Cerebellar nuclear complex (tissue), 1 donor: ENCODE data around the gene OR52E4.

ENCODE experiments used
- DNase-seq, 2 experiments: peaks; one replicate each; lab custom pipeline; 2025; lab: John Stamatoyannopoulos, UW

The OR52E4 gene

DNA sequence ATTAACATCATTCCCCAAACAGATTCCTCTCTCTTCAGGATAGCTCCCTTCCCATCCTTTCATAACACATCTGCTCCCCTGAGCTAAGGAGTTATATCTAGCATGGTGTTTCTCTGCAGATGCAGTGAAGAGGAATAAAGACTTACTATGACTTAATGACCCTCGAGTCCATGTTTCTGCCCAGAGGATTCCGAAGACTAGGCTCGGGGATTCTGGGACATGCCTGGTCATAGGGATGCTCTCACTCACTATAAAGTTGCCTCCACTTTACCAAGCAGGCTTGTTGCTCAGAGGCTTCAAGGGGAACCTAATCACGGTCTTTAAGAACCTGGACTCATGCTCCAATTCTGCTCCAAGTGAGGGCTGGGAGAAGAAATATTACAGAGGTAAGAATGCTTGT lies at the start of gene OR52E4:
OR52E4 (plus strand) TSS at position 301 of the 400 bp plus-strand sequence. CDS start 3,664 bp downstream, outside the sequence.
- no peak for DNase-seq

DNA sequence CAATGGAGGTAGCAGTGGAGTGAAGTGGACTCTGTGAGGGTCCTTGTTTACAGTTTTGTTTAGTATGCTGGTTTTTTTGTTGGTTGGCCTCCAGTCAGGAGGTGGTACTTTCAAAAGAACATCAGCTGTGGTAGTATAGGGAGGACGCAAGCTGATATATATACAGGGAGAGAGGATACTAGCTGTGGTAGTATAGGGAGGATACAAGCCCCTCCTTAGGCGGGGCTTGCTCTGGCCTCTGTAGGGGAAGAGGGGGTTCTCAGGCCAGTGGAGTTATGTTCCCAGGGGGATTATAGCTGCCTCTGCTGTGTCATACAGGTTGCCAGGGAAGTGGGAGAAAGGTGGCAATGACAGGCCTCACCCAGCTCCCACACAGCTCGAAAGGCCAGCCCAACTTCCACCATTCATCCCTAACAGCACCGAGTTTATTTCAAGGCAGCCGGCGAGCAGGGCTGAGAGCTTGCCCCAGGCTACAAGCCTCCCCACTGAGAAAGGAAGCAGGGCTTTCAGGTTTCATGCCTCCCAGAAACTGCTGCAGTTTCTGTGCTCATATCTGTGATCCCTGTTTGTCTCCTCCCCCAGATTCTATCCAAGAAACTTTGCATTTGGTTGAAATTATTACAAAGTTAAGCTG lies 49.1 kb upstream of the OR52E4 start:
- DNase-seq: no peak

DNA sequence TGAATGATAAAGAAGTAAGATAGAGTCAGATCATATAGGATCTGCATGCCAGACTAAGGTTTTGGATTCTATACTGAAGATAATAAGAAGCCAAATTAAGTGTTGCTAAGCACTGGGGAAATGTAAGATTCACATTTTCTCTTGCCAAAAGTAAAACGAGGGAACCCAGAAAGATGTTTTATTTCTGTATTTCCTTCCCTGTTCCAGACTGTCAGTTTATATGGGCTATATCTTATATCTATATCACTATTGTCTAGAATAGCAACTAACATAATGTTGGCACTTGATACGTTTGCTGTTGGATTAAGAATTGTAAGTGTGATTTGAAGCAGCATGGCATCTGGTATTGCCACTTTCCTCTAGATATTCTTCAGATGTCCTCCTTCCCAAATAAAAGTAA lies 47.0 kb upstream of the OR52E4 start:
- no peak for DNase-seq

DNA sequence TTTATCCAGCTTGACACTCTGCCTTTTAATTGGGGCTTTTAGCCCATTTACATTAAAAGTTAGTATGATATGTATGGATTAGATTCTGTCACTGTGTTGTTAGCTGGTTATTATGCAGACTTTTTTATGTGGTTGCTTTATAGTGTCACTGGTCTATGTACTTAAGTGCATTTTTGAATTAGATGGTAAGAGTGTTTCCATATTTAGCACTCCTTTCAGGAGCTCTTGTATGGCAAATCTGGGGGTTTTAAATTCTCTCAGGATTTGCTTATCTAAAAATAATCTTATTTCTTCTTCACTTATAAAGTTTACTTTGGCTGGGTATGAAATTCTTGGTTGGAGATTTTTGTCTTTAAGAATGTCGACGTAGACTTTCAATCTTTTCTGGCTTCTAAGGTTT lies 42.7 kb upstream of the OR52E4 start:
- no peak for DNase-seq

DNA sequence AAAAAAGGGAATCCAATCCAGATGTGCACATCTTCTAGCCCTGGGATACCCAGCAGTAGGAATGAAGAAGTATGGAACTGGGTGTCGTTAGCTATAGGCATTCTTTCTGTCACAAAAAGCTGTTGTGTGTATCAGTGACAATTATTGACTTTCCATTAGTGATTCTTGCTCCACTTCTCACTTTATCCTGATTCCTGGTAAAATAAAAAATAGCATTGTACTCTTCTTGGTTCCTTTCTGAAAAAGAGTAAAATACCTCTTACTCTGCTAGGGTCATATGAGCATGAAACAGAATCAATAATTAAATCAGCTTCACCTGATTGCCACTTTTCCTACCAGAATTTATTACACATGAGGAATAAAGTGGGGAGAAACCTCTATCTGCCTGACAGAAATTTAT lies 38.6 kb upstream of the OR52E4 start, which contains the start of gene OR52E6:
OR52E6 (minus strand) TSS at position 101 of the 400 bp plus-strand sequence; CDS start at position 101, 0 bp downstream.
- DNase-seq: no peak

DNA sequence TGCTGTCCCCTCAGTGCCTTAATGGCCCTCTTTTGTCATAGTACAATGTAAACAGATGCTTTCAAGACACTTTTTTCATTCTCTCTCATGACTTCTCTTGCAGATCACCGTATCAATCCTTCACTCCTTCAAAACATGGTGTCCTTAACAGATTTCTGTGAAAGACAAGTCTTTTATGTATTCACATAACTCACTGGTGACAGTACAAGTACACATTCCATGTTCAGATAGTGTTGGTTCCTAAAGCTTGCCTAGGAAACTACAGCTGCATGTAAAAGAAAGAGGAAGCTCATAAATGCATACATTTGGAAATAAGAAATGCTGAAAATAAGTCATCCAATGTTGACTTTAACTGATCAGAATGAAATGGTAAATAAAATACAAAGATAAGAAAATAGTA lies 33.7 kb upstream of the OR52E4 start:
- no peak for DNase-seq

DNA sequence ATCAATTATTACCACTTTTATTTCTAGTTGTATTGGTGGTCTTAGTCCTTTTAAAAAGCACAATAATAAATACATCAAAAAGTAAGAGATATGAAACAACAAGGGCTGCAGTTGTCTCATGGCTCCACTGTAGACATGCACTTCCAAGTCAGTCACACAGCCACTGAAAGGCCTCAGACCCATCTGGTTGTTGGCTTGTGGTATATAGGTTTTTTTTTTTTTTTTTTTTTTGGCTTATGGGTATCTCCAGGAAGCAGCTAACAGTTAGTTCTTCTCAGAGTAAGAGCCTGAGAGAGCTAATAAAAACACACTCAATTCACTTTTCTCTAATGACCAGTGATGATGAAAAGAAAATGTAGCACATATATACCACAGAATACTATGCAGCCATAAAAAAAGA lies 32.7 kb upstream of the OR52E4 start:
- no peak for DNase-seq

DNA sequence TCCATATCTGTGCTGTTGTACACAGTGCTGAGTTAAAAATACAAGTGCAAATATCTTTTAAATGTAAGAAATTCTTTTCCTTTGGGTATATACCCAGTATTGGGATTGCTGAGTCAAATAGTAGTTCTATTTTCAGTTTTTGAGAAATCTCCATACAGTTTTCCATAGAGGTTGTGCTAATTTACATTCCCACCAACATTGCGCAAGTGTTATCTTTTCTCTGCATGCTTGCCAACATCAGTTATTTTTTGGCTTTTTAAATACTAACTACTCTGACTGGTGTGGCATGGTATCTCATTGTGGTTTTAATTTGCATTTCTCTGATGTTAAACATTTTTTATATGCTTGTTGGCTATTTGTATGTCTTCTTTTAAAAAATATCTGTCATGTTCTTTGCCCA lies 29.4 kb upstream of the OR52E4 start:
- DNase-seq: no peak

DNA sequence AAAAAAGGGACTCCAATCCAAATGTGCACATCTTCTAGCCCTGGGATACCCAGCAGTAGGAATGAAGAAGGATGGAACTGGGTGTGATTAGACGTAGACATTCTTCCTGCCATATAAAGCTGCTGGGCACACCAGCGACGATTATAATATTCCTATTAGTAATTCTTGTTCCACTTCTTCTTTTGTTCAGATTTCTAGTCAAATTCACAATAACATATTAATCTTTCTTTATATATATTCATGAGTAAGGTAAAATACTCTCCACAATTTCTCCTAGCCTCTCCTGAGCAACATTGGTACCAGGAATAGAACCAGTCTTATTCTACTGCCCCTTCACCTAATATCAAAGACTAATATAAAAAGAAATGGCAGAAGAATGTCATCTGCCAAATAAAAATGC lies 22.8 kb upstream of the OR52E4 start, which contains the start of gene OR52E8:
OR52E8 (minus strand) TSS at position 101 of the 400 bp plus-strand sequence; CDS start at position 101, 0 bp downstream.
- no peak for DNase-seq

DNA sequence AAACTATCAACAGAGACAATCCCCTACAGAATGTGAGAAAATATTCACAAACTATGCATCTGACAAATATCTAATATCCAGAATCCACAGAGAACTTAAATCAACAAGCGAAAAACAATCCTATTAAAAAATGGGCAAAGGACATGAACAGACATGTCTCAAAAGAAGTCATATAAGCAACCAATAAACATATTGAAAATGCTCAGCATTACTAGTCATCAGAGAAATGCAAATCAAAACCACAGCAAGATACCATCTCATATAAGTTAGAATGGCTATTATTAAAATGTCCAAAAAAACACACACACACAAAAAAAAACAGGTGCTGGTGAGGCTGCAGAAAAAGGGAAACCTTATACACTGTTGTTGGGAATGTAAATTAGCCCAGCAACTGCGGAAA lies 14.6 kb upstream of the OR52E4 start:
- DNase-seq: no peak

DNA sequence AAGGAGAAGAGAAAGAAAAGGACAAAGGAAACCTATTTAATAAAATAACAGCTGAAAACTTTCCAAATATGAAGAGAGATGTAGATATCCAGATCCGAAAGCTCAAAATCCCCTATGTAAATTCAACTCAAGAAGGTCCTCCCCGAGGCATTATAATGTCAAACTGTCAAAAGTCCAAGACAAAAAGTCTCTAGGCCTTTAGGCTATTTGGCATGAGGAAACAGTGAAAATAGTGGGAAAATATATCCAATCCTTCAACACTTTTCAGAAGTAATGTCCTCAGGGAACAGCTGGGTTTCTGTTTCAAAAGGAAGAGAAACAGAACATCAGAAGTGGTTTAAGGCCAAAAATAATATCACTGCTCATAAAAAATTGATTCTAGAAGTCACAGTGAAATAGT lies 1.9 kb upstream of the OR52E4 start:
- no peak for DNase-seq

DNA sequence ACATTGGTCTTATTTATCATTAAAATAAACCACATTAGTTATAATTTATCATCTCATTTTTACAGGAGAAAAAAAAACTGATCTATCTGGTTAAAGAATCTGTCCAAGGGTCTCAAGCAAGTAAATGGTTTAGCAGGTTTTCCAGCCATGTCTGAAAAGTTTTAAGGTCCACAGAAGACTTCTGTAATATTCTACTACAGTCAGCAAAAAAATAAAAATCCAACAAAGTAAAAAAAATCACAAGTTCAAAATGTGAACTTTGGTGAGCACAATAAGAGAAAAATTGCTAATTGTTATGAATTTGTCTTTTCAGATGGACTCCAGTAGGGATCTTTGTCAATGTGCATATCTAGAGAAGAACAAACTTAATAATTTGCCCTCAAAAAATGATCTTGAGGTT lies 1.3 kb downstream of the OR52E4 start:
- DNase-seq: no peak

DNA sequence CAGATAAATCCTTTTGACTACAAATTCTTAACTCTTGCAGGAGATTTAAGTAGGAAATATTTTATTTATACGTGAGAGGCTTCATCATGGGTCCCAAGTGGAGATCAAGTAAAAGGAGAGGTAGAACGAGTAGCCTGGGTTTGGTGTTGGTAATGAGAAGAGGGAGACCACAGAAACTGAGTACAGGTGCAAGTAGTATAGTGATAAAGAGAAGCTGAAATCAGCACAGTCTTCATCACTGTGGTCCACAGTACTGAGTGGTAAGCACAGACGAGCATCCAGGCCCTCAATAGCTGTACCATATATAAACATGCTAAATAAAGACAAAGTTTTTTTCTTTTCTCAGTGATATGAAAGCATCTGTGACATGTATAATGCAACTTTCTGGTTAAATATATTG lies 6.7 kb downstream of the OR52E4 start:
- no peak for DNase-seq

DNA sequence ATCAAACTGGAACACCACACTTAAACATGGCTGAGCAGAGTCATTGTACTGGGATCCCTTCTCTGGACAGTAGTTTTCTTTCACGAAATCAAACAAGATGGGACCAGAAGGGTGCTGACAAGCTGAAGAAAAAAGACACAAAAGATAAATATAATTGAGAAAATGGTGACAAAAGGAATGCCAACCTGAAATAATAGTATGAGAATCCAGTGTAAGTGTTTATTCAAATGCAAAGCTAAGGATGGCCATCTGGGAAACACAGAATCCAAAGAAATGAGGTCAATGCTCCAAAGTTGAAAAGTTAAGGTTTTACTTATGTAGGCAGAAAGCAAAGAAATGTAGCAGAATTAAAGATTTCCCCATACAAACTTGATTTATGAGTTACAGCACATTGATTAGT lies 7.2 kb downstream of the OR52E4 start:
- no peak for DNase-seq

DNA sequence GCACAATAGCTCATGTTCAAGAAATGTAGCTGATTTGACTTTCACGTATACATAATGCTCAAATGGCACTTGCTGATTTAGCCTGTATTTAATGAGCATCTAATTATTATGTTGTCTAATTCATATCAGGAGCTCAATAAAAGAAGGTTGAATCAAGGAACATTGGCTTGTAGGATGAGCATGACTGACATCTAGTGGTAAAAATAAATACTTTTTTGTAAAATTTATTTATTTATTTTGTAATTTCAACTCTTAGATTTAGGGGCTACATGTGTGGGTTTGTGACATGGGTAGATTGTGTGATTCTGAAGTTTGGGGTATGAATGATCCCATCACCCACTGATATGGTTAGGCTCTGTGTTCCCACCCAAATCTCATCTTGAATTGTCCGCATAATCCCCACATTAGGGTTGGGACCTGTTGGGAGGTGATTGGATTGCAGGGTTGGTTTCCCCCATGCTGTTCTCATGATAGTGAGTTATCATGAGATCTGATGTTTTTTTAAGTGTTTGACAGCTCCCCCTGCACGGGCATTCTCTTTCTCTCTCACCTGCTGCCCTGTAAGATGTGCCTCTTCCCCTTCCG lies 10.9 kb downstream of the OR52E4 start:
- no peak for DNase-seq

DNA sequence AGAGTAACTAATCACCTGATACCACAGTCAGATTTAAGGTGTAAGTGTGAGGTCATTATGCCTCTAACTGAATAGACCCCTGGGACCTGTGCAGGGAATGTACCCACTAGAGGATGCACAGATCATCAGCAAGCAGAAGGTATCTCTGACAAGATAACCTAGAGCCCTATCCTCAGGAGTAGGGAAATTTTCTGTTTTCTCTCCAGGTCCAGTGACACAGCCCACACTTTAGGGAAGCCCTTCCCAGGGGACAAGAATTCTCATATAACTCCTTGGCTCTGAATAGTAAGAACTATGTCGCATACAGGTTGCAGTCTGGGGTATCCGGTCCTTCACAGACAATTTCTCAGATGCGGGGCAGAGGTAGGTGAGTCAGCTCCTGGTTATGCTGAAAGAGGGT lies 12.5 kb downstream of the OR52E4 start, which contains the start of gene OR52E5:
OR52E5 (plus strand) TSS at position 301 of the 400 bp plus-strand sequence. CDS start 7,569 bp downstream, outside the sequence.
- DNase-seq: no peak

DNA sequence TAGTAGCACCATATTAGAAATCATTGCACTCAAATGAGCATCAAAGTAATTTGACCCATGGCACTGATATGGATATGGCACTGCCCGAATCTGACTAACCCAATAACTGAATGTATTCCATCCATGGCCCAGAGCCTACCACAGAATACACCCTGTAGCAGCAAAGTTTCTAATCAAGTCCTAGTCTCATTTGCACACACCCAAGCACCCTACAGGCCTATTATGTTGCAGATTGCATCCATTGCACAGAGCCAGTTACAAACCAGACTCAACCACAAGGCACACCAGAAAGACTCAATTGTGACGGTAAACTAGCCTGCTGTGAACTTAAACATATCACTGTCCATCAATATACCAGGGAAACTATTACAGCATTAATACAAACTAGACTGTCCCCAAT lies 19.1 kb downstream of the OR52E4 start:
- DNase-seq: no peak

DNA sequence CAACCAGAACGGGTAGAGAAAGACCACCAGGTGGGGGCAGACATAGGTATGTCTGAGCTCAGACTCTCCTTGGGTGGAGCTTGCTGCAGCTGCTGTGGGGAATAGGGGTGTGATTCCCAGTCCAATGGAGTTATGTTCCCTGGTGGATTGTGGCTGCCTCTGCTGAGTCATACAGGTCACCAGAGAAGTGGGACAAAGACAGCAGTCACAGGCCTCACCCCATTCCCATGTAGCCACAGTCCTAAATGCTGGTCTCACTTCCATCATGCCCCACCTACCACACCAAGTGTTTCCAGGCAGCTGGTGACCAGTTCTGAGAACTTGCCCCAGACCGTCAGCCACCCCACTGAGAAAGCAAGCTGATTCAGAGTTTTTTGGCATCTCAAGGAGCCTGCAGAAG lies 30.1 kb downstream of the OR52E4 start:
- no peak for DNase-seq

DNA sequence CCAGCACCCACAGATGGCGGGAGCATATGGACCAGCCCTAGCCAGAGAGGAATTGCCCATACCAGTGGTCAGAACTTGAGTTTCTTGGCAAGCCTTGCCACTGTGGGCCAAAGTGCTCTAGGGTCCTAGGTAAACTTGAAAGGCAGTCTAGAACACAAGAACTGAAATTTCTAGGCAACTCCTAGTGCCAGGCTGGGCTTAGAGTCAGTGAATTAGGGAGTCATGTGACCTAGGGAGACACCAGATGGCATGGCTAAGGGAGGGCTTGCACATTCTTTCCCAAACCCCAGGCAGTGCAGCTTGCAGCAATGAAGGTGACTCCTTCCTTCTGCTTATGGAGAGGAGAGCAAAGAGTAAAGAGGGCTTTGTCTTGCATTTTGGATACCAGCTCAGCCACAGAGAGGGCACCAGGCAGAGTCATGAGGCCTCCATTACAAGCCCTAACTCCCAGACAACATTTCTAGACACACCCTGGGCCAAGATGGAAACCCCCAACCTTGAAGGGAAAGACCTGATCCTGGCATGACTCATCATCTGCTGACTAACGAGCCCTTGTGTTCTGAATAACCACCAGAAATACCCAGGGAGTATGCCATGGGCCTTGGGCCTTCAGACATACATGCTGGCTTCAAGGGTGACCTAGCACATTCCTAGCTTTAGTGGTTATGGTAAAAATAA lies 42.5 kb downstream of the OR52E4 start:
- DNase-seq: no peak

DNA sequence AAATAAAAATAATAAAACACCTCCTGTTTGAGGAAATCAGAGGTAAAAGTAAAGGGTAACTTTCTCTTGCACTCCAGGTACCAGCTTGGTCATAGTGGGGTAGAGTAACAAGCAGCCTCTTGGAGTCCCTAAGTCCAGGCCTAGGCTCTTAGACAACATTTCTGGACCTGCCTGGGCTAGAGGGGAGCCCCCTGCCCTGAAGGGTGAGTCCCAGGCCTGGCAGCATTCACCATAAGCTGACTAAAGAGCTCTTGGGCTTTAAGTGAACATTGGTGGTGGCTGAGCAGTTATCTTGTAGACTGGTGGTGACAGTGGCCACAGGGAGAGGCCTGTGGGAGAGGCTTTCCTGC lies 43.0 kb downstream of the OR52E4 start:
- no peak for DNase-seq

DNA sequence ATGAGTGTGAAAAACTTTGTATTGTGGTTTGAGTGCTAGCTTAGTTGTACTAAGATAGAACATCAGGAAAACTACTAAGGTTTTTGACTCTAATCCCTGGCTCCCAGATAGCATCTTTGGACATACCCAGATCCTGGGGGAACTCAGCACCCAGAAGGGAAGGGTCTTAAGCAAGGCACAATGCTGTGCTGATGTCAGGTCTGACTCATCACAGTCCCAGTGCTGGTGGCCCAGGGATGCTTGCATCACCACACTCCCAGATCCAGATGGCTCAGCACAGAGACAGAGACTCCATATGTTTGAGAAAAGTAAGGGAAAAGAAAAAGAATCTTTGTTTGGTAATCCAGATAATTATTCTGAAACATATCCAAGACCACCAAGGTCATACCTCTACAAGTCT lies 43.4 kb downstream of the OR52E4 start:
- DNase-seq: no peak

DNA sequence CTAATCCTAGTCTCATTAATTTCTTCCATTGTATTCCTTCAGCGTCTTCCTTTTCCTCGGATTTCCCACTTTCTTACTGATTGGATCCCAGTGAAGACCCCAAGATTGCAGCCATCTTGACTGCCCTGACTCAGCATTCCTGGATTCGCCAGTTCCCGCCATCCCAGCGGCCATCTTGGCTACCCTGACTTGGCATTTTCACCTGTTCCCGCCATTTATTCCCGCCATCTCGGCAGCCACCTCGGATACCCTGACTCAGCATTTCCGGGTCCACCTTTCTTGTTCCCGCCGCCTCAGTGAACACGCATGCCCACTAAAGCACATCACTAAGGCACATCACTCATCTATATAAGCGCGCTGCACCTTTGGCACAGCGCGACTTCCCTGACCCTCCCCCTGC lies 47.8 kb downstream of the OR52E4 start:
- no peak for DNase-seq

DNA sequence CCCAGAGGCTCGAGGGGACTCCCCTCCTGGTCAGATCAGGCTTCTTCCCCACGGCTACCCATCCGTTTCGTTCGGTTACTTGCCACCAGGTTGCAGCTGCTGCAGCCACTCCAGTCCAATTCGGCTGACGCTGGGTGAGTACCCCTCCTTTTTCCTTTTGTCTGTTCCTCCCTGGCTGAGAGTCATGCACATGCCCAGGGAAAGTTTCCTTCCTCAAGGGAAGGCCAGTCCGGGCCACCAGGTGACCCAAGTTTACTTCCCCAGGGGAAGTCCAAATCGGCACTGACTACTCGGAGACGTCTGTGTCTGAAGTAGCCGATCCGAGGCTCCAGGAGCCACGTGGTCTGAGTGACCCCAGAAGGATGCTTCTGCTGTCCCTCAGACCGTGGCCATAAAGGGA lies 48.4 kb downstream of the OR52E4 start:
- DNase-seq: no peak
